ENCODE results near the gene DUSP28. TPM values are rescaled to one million over a fixed set of nuclear protein-coding genes. Genes with fewer than 3 reads are reported as not detected.

DUSP28 gene
- total and polyA plus RNA-seq, 2 of the 13 experiments (the other 11 are each of a cell fraction or from before 2014, with no cell fraction given) = 5.2 to 8.6 TPM

GRCh38 chr2:240579771-240580614, 19.8 kb downstream of the DUSP28 start (continued):
- TF ChIP-seq POGK (CRISPR knock-in tag; conservative IDR thresholded peaks at IDR 0.05) (peak; percentile 90), SCMH1 (CRISPR knock-in tag; IDR thresholded peaks at IDR 0.05; ENCODE audit: borderline replicate concordance) (no peak), RELA (CRISPR knock-in tag; IDR thresholded peaks at IDR 0.05) (no peak), HNF1A (IDR thresholded peaks at IDR 0.05; ENCODE audit: low read depth) (no peak), HNF1A (CRISPR knock-in tag; IDR thresholded peaks at IDR 0.05; ENCODE audit: borderline replicate concordance) (no peak; the same call in 1 of the 2 replicates), SKI (IDR thresholded peaks at IDR 0.05; ENCODE audit: partially characterized antibody) (peak; percentile 18), SUZ12 (IDR thresholded peaks at IDR 0.05; ENCODE audit: low read depth, low read length) (no peak), ZFYVE20 (CRISPR knock-in tag; IDR thresholded peaks at IDR 0.05; ENCODE audit: borderline replicate concordance, low read depth) (no peak; the same call in 1 of the 2 replicates), ZNF20 (CRISPR knock-in tag; IDR thresholded peaks at IDR 0.05) (no peak), JARID2 (CRISPR knock-in tag; IDR thresholded peaks at IDR 0.05; ENCODE audit: insufficient replicate concordance) (no peak), ZFP91 (CRISPR knock-in tag; IDR thresholded peaks at IDR 0.05; ENCODE audit: borderline replicate concordance) (peak; percentile 86), ZNF879 (CRISPR knock-in tag; IDR thresholded peaks at IDR 0.05) (no peak), ZFP36 (IDR thresholded peaks at IDR 0.05; ENCODE audit: borderline replicate concordance, low read depth, low read length, partially characterized antibody) (no peak), MEIS1 (CRISPR knock-in tag; IDR thresholded peaks at IDR 0.05; ENCODE audit: borderline replicate concordance) (peak; percentile 63; the same call in 1 of the 2 replicates), NR2F2 (IDR thresholded peaks at IDR 0.05; ENCODE audit: borderline replicate concordance, low read depth) (peak; percentile 58; the same call in 1 of the 2 replicates), ZNF616 (CRISPR knock-in tag; IDR thresholded peaks at IDR 0.05; ENCODE audit: low read depth) (no peak), NR2C2 (CRISPR knock-in tag; IDR thresholded peaks at IDR 0.05; ENCODE audit: borderline replicate concordance) (no peak), TMF1 (CRISPR knock-in tag; IDR thresholded peaks at IDR 0.05; ENCODE audit: low read depth) (no peak), ZNF296 (CRISPR knock-in tag; conservative IDR thresholded peaks at IDR 0.05) (no peak), ARNTL (CRISPR knock-in tag; IDR thresholded peaks at IDR 0.05) (peak; percentile 92)
